Right renal pelvis (tissue), 4 donors: ENCODE results near the gene GSG1. TPM values are rescaled to one million over a fixed set of nuclear protein-coding genes. Genes with fewer than 3 reads are reported as not detected.
"Not testable (repeated sequence)": the region's sequence is repeated elsewhere in the genome, so short reads cannot be mapped to it uniquely, and the experiment has no call there.

Experiments
- DNase-seq, 4 donors: peaks; one replicate each; pipeline ENCODE4 v3.0.0-alpha.2; 2013; ENCODE audit warnings: low read depth in 4 of 4, low spot score in 3 of 4, missing footprints in 1 of 4
- polyA plus RNA-seq, 4 donors: library from polyadenylated mRNA; unstranded; fragments of 120-200 nt; gene quantifications; one replicate each; pipeline ENCODE4 v1.2.1, GENCODE V29; 2013; ENCODE audit not compliant: insufficient read length in 4 of 4

GSG1 gene
- polyA plus RNA-seq, 4 donors = 0.39 to 0.62 (median 0.55) TPM

DNA sequence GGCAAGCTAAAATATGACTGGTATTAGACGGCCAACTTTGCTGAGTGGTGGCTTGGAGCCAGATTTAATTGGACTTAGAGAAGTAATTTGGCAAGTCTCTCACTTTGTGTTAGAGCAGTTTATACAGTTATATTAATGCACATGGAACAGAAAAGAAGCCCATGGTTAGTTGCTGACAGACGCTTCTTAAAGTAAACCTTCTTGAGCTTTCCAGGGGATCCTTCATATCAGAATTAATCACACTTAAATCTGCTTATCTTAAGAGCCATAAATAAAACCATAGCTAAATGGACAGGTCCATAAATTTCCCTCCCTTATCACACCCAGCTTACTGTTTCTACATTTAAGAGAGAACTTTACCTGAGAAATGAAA lies 9.6 kb downstream of the GSG1 start:
- DNase-seq = no peak

- DNase-seq = no peak
Measured at GRCh38 chr12:13093191-13093847, 10.1 kb downstream of the GSG1 start.

DNA sequence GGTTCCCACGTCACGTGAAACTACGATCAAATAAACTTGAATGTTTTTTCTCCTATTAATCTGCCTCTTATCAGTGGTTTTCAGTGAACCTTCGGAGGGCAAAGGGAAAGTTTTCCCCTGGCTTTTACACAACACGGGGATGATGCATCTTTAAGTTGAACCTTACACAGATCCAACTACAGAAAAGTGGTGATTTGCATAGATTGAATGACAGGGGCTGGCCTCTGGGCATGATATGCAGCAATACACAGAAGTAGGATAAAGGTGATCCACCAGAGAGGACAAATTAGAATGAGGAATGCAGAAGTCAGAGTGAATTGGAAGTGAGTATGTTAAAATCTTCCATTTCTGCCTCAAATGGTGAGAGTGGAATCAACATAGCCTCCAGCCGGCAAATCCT lies 11.6 kb downstream of the GSG1 start:
- no peak for DNase-seq

GRCh38 chr12:13090054-13090453 lies 13.4 kb downstream of the GSG1 start:
- no peak for DNase-seq

DNA sequence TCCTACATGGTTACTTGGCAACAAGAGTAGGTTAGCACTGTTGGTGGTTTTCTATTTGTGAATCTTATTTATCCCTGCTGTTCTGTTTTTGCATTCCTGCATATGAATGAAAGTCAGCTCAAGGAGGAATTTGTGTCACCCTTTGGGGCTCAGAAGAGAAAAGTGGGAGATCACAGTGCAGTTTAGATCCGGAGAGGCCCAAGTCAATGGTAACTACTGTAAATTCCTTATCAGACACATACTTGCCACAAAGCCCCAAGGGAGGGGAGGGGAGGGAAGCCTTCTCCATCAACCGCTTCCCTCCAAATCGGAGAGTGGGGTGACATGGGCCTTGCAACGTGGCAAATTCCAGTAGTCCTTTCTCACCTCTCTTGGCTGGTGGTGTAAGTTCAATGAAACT lies 15.0 kb downstream of the GSG1 start:
- DNase-seq = no peak

- no peak for DNase-seq
Measured at GRCh38 chr12:13087766-13088165, 15.7 kb downstream of the GSG1 start.

DNA sequence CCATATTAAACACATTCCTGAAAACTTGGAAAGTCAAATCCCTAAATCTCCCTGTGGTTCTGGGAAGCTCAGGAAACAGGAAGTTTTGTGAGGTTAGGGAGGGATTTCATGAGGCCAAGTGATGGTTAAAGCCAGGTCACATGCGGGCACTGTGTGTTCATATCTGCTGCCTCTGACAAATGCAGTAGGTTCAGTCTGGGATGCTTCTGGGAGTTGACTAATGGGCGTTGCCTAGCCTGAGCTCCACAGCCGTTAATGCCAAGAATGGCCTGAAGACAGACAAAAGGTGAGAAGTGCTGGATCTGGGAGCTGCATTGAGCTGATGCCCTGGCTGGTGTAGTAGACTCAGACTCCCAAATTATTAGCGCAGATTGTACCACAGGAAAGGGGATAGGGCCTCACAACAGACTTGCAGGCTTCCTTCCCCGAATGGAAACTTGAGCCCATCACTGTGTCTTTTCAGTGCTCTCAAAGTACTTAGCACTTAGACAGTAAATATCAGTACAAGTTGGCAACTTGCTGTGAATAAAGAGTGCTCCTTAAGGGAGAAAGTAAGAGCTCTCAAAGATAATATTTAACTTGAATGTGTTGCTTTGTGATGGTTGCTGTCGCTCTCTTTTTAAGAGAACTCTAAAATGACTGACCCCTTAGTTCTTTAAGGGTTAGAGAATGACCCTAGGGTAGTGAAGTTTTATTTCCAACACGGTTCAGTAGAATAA lies 17.3 kb downstream of the GSG1 start:
- no peak for DNase-seq

- DNase-seq = no peak
Measured at GRCh38 chr12:13084898-13085640, 18.4 kb downstream of the GSG1 start.

- DNase-seq = not testable (repeated sequence)
Measured at GRCh38 chr12:13083638-13084037, 19.8 kb downstream of the GSG1 start.

DNA sequence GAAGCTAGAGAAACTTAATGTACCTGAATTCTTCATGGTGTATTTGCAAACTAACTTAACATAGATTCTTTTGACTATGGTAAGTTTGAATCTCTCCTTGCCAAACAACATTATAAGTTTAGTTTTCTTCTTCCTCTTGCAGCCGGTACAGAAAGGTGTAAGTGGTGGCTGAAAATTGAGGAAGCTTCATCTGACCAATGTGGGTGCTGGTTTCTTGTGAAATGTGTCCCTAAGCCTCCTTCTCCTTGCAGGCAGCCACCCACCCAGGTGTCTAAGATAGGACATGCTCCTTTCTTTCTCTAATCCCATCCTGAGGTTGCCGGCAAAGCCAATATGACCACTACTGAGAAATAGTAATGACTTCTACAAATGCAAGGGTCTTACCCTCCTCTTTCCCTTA lies 20.6 kb downstream of the GSG1 start:
- DNase-seq = no peak

- DNase-seq = no peak
Measured at GRCh38 chr12:13080266-13080665, 23.2 kb downstream of the GSG1 start.

DNA sequence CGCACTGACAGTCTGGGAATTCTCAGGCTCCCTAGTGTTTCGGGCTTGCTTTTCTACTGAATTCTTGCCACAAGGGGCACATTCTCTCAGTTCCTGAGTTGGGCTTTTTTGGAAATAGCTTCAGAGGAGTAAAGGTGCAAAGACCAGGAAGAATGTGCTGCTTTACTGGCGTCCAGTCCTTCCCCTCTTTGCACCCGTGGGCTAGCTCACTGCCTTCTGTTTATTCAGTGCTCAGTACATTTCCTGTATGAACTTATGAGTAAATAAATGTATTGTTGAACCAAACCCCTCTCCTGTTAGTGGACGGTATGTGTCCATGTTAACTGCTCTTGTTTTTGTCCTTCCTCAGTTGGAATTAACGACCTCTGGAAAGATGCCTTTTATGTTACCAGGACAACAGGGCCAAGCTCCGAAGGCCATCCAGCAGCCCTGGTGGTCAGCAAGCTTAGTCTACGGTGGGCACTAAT lies 24.0 kb downstream of the GSG1 start:
- no peak for DNase-seq

DNA sequence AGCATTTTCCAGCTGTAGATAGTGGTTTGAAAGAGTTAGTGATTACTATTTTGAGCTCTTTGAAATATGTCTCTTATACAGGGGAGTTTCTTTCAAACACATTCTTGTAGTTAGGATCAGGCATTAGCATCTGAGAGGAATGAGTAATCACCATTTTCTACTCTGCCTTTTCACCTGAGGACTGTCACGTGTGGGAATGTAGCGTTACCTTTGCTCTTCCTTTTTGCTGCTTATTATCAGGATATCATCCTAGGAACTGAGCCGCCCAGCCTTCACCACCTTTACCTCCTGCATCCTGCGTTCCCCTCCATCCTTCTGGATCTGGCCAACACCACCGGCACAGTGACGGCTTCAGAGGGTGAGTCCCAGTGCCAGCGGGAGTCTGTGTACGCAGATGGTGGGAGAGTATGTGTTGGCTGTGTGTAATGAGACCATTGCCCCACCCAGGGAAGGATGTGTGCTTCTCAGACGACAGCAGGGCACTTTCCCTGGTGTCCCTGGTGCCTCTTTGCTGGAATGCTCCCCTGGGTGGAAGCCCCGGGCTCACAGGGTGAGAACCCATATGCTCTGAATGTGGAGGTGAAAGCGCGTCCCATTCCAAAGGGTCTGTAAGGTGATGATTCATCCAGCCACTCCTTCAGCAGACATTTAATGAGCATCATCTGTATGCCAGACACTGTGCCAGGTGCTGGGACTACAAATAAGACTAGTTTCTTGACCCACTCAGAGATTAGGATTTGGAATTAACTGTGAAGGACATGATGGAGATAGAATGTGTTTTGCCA lies 27.5 kb downstream of the GSG1 start:
- DNase-seq = no peak

- DNase-seq = no peak
Measured at GRCh38 chr12:13075118-13075480, 28.4 kb downstream of the GSG1 start.

GRCh38 chr12:13074396-13075117 lies 28.9 kb downstream of the GSG1 start:
- no peak for DNase-seq

- DNase-seq = no peak
Measured at GRCh38 chr12:13073173-13073572, 30.3 kb downstream of the GSG1 start.

DNA sequence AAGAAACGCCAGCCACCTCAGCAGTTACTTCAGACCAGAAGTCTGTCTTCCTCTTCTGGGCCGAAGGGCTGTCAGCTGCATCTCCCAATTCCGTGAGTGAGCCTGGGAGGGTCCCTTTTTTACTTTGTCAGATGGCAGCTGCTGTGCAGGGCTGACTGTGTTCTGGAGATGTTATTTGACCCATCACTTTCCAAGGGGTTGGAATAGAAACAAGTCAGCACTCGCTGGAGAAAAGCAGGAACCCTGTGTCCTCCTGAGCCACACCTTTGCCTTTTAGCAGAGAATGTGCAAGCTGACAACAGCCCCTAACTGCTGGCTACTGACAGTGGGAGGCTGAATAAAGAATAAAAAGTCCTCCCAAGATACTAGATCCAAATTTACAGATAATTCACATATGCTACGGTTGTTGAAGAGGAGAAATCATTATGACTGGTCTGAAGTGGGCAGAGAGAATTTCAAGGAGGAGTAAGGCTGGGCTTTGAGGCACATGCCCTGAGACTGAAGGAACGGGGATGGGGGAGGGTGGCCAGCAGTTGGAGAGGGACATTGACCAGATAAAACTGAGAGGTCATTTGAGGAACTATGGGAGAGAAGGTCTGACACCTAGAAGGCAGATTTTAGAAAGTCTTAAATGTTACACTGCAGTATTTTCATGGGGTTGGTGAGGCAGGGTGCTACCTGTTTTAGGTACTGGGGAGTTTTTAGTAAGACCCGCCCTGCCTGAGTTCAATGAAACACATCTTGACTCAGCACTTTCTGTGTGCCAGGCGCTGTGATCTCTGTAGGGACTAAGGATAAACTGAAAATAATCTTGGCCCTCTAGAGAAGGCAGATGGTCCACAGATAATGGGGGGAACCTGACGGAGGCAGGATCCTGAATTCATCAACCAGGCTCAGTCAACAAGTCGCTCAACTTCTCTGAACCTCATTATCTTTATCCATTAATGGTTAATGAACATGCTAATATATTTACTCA lies 31.9 kb downstream of the GSG1 start:
- DNase-seq = no peak

- DNase-seq = no peak
Measured at GRCh38 chr12:13069380-13069779, 34.1 kb downstream of the GSG1 start.

GRCh38 chr12:13067322-13067721 lies 36.1 kb downstream of the GSG1 start:
- DNase-seq = no peak
